ENCODE results near the gene PAK1. TPM values are rescaled to one million over a fixed set of nuclear protein-coding genes. Genes with fewer than 3 reads are reported as not detected.

The PAK1 gene
- polyA plus RNA-seq, 1 donor (not counting 4 experiments of a cell fraction or from before 2014, with no cell fraction given), result 78.2 TPM

GRCh38 chr11:77345621-77346020 is 128.3 kb downstream of the PAK1 start:
- H3K9me3 ChIP-seq (ENCODE audit: control insufficient read depth, low read depth, low read length), result no peaks in the 10 kb centered on the region
- TF ChIP-seq EZH2 (IDR thresholded peaks at IDR 0.05; ENCODE audit: low read length), result no peak
- TF ChIP-seq, protein P1, sequence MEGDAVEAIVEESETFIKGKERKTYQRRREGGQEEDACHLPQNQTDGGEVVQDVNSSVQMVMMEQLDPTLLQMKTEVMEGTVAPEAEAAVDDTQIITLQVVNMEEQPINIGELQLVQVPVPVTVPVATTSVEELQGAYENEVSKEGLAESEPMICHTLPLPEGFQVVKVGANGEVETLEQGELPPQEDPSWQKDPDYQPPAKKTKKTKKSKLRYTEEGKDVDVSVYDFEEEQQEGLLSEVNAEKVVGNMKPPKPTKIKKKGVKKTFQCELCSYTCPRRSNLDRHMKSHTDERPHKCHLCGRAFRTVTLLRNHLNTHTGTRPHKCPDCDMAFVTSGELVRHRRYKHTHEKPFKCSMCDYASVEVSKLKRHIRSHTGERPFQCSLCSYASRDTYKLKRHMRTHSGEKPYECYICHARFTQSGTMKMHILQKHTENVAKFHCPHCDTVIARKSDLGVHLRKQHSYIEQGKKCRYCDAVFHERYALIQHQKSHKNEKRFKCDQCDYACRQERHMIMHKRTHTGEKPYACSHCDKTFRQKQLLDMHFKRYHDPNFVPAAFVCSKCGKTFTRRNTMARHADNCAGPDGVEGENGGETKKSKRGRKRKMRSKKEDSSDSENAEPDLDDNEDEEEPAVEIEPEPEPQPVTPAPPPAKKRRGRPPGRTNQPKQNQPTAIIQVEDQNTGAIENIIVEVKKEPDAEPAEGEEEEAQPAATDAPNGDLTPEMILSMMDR (optimal IDR thresholded peaks at IDR 0.05 in 1 of 3, IDR thresholded peaks at IDR 0.05 in 1 of 3, conservative IDR thresholded peaks at IDR 0.05 in 1 of 3; ENCODE audit: extremely low read depth in 1 of 3, insufficient read depth in 2 of 3, low read length in 3 of 3), result no peak
- no peak overlapping the region for H3K9ac ChIP-seq (ENCODE audit: control insufficient read depth, extremely low read depth, insufficient read depth, low read length)
- no peaks in the 10 kb centered on the region for H3K27me3 ChIP-seq (ENCODE audit: control insufficient read depth, extremely low read depth, insufficient read depth, low read length)
- H3K36me3 ChIP-seq (ENCODE audit: control insufficient read depth in 2 of 2, extremely low read depth in 1 of 2, insufficient read depth in 2 of 2, low read length in 2 of 2), result peaks cover 1 to 13% of the 10 kb centered on the region in 2 experiments
- no peak overlapping the region for H2AFZ ChIP-seq (ENCODE audit: control insufficient read depth, low read length)
- FAIRE-seq, result no peak
- no peaks in the 10 kb centered on the region for H3K79me2 ChIP-seq (ENCODE audit: control insufficient read depth, insufficient read depth, low read length)
- H4K20me1 ChIP-seq (ENCODE audit: control insufficient read depth, extremely low read depth, insufficient read depth, low read length), result no peaks in the 10 kb centered on the region
- DNase-seq (ENCODE audit: low read depth, low spot score), result no peak
- no peak overlapping the region for H3K4me2 ChIP-seq (ENCODE audit: control insufficient read depth, extremely low read depth, insufficient read depth, low read depth, low read length)
- H3K9me1 ChIP-seq (ENCODE audit: control insufficient read depth, extremely low read depth, insufficient read depth, low read length), result no peaks in the 10 kb centered on the region
- H3K4me1 ChIP-seq (ENCODE audit: control insufficient read depth, extremely low read depth, insufficient read depth, low read length), result peaks cover 10% of the 10 kb centered on the region
- H3K4me3 ChIP-seq (ENCODE audit: control insufficient read depth in 2 of 3, extremely low read depth in 1 of 3, insufficient read depth in 2 of 3, low read depth in 1 of 3, low read length in 3 of 3), result no peak overlapping the region
- H3K27ac ChIP-seq (ENCODE audit: control insufficient read depth, insufficient read depth, low read length), result no peak overlapping the region
- dilution Hi-C loops (cut with MboI; ENCODE audit: extremely low pct_ligation_motif_present, low sequenced_read_pairs), result no loop called here

DNA sequence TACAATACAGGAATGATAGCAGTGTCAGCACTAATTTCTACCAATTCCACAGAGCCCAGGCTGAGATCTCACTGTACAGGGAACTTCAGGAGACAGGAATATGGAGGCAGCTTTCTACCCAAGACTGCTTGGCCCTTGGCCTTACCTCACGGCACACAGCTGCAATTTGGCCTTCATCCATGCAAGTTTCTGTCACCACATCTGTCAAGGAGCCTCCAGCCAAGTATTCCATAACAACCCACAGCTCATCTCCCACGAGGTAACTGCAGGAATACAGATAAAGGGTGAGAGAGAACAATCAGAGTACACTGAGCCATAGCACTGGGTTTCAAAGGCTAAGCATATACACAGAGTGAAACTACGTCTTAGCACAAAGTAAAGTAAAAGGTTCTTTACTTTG is 133.4 kb downstream of the PAK1 start:
- dilution Hi-C loops (cut with MboI; ENCODE audit: extremely low pct_ligation_motif_present, low sequenced_read_pairs), result no loop called here
- no peaks in the 10 kb centered on the region for H3K4me1 ChIP-seq (ENCODE audit: control insufficient read depth, extremely low read depth, insufficient read depth, low read length)
- H3K4me2 ChIP-seq (ENCODE audit: control insufficient read depth, extremely low read depth, insufficient read depth, low read depth, low read length), result no peak overlapping the region
- FAIRE-seq, result no peak
- H3K9ac ChIP-seq (ENCODE audit: control insufficient read depth, extremely low read depth, insufficient read depth, low read length), result no peak overlapping the region
- no peak overlapping the region for H3K27ac ChIP-seq (ENCODE audit: control insufficient read depth, insufficient read depth, low read length)
- no peaks in the 10 kb centered on the region for H4K20me1 ChIP-seq (ENCODE audit: control insufficient read depth, extremely low read depth, insufficient read depth, low read length)
- H3K4me3 ChIP-seq (ENCODE audit: control insufficient read depth in 2 of 3, extremely low read depth in 1 of 3, insufficient read depth in 2 of 3, low read depth in 1 of 3, low read length in 3 of 3), result no peak overlapping the region
- H2AFZ ChIP-seq (ENCODE audit: control insufficient read depth, low read length), result no peak overlapping the region
- no peaks in the 10 kb centered on the region for H3K9me1 ChIP-seq (ENCODE audit: control insufficient read depth, extremely low read depth, insufficient read depth, low read length)
- H3K79me2 ChIP-seq (ENCODE audit: control insufficient read depth, insufficient read depth, low read length), result no peaks in the 10 kb centered on the region
- peaks cover 3 to 10% of the 10 kb centered on the region in 2 experiments for H3K36me3 ChIP-seq (ENCODE audit: control insufficient read depth in 2 of 2, extremely low read depth in 1 of 2, insufficient read depth in 2 of 2, low read length in 2 of 2)
- H3K9me3 ChIP-seq (ENCODE audit: control insufficient read depth, low read depth, low read length), result no peaks in the 10 kb centered on the region
- TF ChIP-seq, protein P1 (optimal IDR thresholded peaks at IDR 0.05 in 1 of 3, IDR thresholded peaks at IDR 0.05 in 1 of 3, conservative IDR thresholded peaks at IDR 0.05 in 1 of 3; ENCODE audit: extremely low read depth in 1 of 3, insufficient read depth in 2 of 3, low read length in 3 of 3), result no peak
- TF ChIP-seq EZH2 (IDR thresholded peaks at IDR 0.05; ENCODE audit: low read length), result no peak
- no peak for DNase-seq (ENCODE audit: low read depth, low spot score)
- no peaks in the 10 kb centered on the region for H3K27me3 ChIP-seq (ENCODE audit: control insufficient read depth, extremely low read depth, insufficient read depth, low read length)
